LHCN-M2 (cell line): ENCODE results near the gene RTP3. TPM values are rescaled to one million over a fixed set of nuclear protein-coding genes. Genes with fewer than 3 reads are reported as not detected.

ENCODE experiments used
- DNase-seq: peaks from one replicate; pipeline ENCODE4 v3.0.0-alpha.2; 2012; ENCODE audit warnings: low read depth
- polyA plus RNA-seq: library from polyadenylated mRNA; unstranded; fragments of >200 nt; gene quantifications from one replicate; pipeline ENCODE4 v1.2.1, GENCODE V29; 2012; ENCODE audit warnings: missing spikeins
- total RNA-seq: library from RNA; depleted of rRNA; stranded (reverse); fragments of >200 nt; gene quantifications from 2 replicates; pipeline ENCODE4 v1.2.3, GENCODE V29; 2014; rRNA removed

Gene RTP3
- not detected in 2 replicates for total RNA-seq
- 0.04 TPM for polyA plus RNA-seq

- DNase-seq: no peak
Observed at GRCh38 chr3:46497556-46498265, at the start of gene RTP3. Gene RTP3, plus strand, starts transcription at chr3:46497976. Its CDS starts 87 bp downstream, at chr3:46498063.

GRCh38 chr3:46448721-46449120 is 49.1 kb upstream of the RTP3 start:
- DNase-seq: no peak

DNA sequence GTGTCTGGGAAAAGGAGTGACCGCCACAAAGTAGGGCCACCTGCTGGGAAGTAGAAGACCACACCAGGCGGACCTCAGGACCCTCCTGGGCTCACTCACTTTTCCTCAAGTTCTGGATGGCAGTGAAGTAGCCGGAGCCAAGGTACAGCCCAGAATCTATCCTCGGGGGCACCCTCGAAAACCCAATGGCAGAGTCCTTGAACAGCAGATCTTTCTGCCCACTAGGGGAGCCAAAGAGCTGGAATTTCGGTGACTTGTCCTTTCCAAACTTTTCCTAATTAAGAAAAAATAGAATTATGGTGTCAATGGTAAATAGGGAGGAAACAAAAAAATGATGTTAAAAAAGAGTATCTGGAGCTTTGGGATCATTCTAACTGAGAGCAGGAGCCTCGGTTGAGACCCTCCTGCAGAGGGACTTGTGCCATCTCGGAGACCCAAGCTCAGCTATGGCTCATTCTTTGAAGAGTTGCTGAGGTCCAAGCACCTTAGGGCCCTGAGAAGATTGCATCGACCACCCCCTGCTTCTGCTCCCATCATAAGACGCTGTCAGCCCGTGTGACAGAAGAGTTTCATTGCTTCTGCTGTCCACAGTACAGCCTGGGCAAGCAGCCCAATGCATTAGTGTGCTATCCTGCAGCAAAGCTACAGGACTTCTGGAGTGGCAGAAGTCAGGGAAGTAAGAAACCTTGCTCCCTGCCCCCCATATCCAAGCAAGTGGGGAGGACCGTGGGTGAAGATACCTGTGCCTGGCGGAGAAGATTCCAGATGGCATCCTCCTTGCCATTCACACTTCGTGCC is 47.8 kb upstream of the RTP3 start:
- peak; percentile 16 for DNase-seq

DNA sequence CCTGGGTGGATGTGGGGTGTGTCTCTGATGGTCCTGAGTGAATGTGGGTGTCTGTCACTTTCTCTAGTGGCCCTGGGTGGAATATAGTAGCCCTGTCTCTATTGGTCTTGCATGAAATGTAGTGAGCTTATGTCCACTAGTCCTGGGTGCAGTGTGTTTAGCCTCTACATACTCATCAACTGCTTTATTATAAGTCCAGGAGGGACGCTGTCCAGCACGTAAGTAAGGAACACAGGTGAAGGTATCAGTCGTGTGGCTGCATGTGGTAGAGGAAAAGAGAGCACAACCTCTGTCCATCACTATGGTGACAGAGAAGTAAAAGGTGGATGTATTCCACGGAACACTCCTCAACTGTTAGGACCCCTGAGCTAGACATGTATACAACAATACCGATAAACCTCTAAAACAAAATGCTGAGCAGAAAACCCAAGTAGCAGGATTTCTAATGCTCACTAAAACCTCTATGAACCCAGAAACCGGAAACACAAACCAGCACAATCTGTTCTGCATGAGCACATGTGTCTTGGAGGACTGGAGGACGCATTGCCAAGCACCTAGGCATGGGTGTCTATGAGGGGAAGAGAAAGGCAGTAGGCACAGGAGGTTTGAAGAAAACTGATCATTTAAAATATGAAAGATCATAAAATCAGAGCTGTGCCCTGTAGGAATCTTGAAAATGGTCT is 44.1 kb upstream of the RTP3 start:
- DNase-seq: no peak

GRCh38 chr3:46454209-46454595 is 43.6 kb upstream of the RTP3 start:
- DNase-seq: no peak

- DNase-seq: no peak
Observed at GRCh38 chr3:46454606-46455005, 43.2 kb upstream of the RTP3 start.

GRCh38 chr3:46455231-46456115 is 42.3 kb upstream of the RTP3 start:
- no peak for DNase-seq

GRCh38 chr3:46456118-46456517 is 41.7 kb upstream of the RTP3 start:
- no peak for DNase-seq

DNA sequence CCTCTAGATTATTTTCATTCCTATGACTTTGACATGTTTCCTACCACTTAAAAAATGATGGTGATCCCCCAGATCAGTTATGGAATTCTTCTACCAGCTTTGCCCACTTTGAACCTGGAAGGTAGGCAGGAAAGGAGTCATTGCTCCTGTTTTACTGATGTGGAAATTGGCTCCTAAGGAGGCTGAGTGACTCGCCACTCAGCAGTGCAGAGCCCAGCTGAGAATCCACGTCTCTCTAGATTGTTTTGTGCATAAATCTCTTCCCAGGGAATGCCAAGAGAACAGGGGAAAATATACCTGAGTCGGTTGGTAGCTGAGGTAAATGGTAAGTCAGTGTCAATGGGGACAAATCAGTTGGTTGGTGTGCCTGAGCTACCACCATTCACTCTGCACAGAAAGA is 37.7 kb upstream of the RTP3 start:
- DNase-seq: no peak

DNA sequence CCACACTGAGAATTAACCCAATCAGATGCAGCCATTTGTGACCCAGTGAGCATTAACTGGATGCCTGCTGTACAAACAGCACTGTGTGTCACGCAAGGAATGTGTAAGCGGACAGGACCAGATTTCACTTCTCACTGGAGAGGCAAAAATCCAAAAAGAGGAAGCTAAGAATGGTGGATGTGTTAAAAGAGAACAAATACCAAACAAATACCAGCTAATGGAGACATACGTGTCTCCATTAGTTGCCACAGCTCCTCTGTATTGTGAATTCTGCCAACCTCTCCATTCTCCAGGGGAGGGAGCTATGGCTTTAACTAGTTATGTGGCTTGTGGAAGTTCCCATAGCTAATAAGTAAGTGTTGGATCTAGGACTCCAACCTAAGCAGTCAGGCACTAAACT is 35.7 kb upstream of the RTP3 start:
- DNase-seq: peak; percentile 31

DNA sequence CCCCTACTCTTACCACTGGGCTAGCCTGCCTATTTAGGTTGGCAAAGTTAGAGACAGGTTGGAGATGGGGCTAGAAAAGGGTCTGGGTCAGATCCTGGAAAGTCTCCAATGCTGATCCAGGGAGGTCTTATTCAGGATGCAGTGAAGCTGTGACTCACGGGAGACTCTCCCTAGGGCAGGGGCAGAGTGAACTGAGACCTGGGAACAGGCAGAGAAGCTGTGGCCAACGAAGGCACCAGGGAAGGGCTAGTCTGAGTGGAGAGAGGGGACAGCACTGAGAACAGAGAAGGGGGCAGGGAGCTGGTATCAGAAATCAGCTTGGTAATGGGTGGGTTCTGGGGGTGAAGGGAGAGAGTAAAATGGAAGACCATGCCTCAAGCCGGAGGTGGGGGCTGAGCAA is 35.3 kb upstream of the RTP3 start:
- no peak for DNase-seq

DNA sequence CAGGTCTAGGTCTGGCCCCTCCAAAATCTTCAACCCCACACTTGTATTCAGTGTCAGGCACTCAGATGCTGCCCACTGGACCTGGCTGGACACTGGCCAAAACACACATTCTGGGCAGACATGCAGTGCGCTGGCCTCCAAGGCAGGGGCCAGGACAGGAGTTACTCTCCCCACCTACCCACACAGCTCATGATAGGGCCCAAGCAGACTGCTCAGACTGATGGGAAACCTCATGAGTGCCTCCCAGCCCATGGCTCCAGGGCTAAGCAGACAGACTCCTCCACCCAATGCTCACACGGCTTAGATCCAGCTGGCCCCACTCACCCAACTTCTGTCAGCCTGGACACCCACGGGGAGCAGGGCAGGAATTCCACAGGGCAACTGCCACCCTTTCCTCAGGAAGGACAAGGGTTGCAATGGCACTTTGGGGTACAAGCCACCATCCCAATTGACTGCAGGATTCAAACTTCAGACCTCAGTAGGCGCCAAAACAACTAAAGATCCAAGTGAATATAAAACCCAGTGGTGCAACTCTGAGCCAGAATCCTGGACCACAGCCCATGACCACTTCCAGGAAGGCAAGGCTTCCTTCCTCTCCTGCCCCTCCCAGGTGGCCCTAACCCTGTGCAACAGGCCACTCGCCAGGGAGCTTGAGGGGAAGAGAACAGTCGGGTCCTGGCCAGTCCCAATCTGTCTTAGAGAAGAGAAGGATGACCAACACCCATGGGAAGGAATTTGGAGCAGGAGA is 34.5 kb upstream of the RTP3 start:
- no peak for DNase-seq

GRCh38 chr3:46463868-46464241 is 33.9 kb upstream of the RTP3 start:
- DNase-seq: no peak

GRCh38 chr3:46464326-46465195 is 33.2 kb upstream of the RTP3 start, which contains the start of gene LTF:
Gene LTF, minus strand, starts transcription at chr3:46464905. Its CDS starts 38 bp downstream, at chr3:46464867.
- no peak for DNase-seq

DNA sequence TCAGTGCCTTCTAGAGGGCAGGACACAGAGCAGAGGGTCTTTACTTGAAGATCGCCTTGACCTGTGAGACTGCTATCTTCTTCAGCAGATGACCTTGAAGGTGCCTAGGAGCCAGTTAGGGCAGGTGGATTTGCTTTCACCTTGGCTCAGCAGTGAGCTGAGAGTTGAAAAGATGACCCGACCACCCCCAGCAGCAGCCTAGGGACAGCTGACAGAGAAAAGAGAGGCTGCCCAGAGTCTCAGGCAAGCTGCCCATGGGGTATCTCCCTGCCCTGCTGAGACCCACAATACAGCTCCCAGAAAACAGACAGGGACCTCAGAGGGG is 32.6 kb upstream of the RTP3 start:
- no peak for DNase-seq

DNA sequence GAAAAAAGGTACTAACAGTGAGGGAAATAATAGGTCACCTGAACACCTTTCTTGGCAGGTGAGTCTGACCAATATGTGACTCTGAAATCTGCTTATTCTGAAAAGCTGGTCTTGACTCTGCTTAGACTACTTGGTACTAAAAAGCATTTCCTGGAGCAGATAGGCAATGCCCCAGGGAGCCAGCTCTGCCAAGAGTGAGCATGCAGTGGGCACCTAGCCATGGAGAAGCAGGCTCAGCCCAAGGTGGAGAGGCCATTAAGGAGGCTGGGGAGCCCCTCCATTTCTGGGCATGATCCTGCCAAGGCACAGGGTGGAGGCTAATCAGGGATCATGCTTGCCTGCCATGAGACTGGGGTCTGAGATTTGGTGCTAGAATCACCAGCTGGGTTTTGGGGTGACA is 31.5 kb upstream of the RTP3 start:
- DNase-seq: no peak

DNA sequence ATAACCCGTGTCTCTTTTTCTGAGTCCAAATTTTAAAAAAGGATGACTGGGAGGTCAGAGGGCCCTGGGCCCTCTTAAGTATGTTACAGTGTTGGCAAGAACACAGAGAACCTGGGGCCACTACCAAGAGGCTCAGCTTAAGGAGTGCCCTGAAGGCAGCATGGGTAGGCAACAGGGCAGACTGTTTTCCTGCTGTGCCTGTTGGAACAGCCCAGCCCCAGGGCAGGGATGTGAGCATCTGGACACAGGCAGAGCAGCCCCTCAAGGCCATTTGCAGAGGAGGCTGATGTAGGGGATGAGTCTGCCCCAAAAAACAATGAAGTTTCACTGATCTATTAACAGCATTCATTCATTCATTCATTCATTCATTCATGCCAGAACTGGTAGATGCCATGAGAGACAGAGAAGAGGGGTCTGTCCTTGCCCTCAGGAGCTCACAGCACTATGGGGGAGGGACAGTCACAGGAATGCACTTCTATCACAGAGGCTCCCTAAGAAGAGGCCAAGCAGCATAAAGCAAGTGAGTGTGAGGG is 30.8 kb upstream of the RTP3 start:
- no peak for DNase-seq

GRCh38 chr3:46467562-46467961 is 30.2 kb upstream of the RTP3 start:
- DNase-seq: no peak

DNA sequence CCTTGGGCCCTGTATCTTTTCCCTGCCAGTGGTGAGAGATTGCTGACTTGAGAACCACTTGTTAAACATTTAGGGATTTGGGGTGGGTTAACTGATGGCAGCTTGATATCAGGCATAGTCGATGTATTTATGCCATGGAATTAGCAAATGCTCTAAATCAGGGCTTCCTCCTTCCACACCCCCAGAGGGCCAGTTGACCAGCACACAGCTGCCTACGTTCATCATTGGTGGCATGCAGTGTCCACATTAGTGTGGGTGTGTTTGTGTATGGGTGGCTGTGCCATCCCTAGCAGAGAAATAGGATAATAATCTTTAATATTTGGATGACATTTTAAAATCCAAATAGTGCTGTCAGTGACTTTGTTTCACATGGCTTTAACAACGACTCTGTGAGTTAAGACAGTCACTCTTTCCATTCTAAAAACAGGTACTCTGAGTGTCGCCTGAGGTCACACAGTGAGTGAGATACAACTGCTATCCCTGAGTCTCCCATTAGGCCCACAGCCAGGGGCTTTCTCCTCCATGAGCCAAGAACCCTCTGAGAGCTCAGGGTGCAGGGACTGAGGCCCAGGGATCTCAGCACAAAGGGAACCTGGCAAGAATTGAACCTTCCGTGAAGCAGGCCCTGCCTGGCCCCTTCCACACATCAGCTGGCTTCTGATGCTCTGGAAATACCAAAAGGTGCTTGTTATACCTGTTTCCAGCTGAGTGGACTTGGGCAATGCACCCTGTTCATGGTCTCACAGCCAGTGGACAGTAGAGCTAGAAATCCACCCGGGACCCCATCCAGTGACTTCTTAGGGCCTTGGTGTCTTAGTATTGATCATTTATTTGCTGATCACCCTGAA is 28.8 kb upstream of the RTP3 start:
- DNase-seq: no peak
